ENCODE results near the gene PYGO2.

Gene PYGO2

GRCh38 chr1:154961207-154962155, at the start of gene PYGO2:
Gene PYGO2, minus strand, starts transcription at chr1:154961782. Its CDS starts 206 bp downstream, at chr1:154961576.
- DNase-seq: peak; percentile 57

GRCh38 chr1:155011004-155011416, 49.4 kb upstream of the PYGO2 start:
- no peak for DNase-seq

- no peak for DNase-seq
Measured at GRCh38 chr1:155010211-155010918, 48.8 kb upstream of the PYGO2 start.

- DNase-seq: no peak
Measured at GRCh38 chr1:155009742-155010141, 48.2 kb upstream of the PYGO2 start.

GRCh38 chr1:155009221-155009711, 47.7 kb upstream of the PYGO2 start:
- DNase-seq: no peak

GRCh38 chr1:155008015-155008941, 46.7 kb upstream of the PYGO2 start:
- DNase-seq: no peak

GRCh38 chr1:155007251-155007828, 45.8 kb upstream of the PYGO2 start:
- DNase-seq: no peak

GRCh38 chr1:155006601-155007101, 45.1 kb upstream of the PYGO2 start:
- DNase-seq: no peak

- DNase-seq: no peak
Measured at GRCh38 chr1:155005076-155006011, 43.8 kb upstream of the PYGO2 start.

- DNase-seq: no peak
Measured at GRCh38 chr1:155004352-155005075, 42.9 kb upstream of the PYGO2 start.

- peak; percentile 30 for DNase-seq
Measured at GRCh38 chr1:155003766-155004351, 42.3 kb upstream of the PYGO2 start.

GRCh38 chr1:155003227-155003765, 41.7 kb upstream of the PYGO2 start:
- no peak for DNase-seq

- no peak for DNase-seq
Measured at GRCh38 chr1:155002464-155003226, 41.1 kb upstream of the PYGO2 start, which contains the start of gene ZBTB7B. Gene ZBTB7B, plus strand, starts transcription at chr1:155002802. Its CDS starts 11,859 bp downstream, at chr1:155014661.

GRCh38 chr1:155001675-155002463, 40.3 kb upstream of the PYGO2 start:
- DNase-seq: peak; percentile 99

GRCh38 chr1:155001425-155001674, 39.8 kb upstream of the PYGO2 start:
- no peak for DNase-seq

- peak; percentile 96 for DNase-seq
Measured at GRCh38 chr1:155000726-155001424, 39.3 kb upstream of the PYGO2 start.

- no peak for DNase-seq
Measured at GRCh38 chr1:155000411-155000725, 38.8 kb upstream of the PYGO2 start.

All from DMS153 (cell line).